Right atrium auricular region (tissue), 2 donors: ENCODE measurements around the gene ADGRA1. TPM values are rescaled to one million over a fixed set of nuclear protein-coding genes. Genes with fewer than 3 reads are reported as not detected.

Experiments
- DNase-seq: peaks from one replicate; pipeline ENCODE4 v3.0.0-alpha.2; 2019; ENCODE audit warnings: low spot score
- H3K27ac ChIP-seq, 2 donors: fragments of 200-600 bp; sonication (generic); 1 replicate in 1 of 2; 2 replicates in 1 of 2; pipeline ENCODE4 v1.5.1; 2016 to 2019
- H3K27me3 ChIP-seq, 2 donors: fragments of 200-600 bp; sonication (generic); one replicate each; pipeline versions ENCODE4 v1.5.1 to v1.6.0; 2017 to 2019
- H3K36me3 ChIP-seq: fragments of 200-600 bp; sonication (generic); one replicate; pipeline ENCODE4 v1.5.1; 2016
- H3K4me1 ChIP-seq, 2 donors: fragments of 200-600 bp; sonication (generic); one replicate each; pipeline versions ENCODE4 v1.5.1 to v1.6.0; 2017 to 2019
- H3K4me3 ChIP-seq, 2 donors: fragments of 200-600 bp; sonication (generic); 1 replicate in 1 of 2; 2 replicates in 1 of 2; pipeline ENCODE4 v1.5.1; 2017 to 2019; ENCODE audit warnings: mild to moderate bottlenecking in 1 of 2, moderate library complexity in 1 of 2
- H3K9me3 ChIP-seq, 2 donors: fragments of 200-600 bp; sonication (generic); one replicate each; pipeline ENCODE4 v1.5.1; 2019
- CTCF ChIP-seq, 2 donors: fragments of 200-600 bp; sonication (generic); IDR thresholded peaks; one replicate each; pipeline ENCODE4 v1.5.1; 2019; ENCODE audit warnings: antibody characterized with exemption in 2 of 2
- total RNA-seq, 2 donors: library from RNA; depleted of rRNA; stranded (reverse); fragments of >200 nt; gene quantifications; one replicate each; pipeline ENCODE4 v1.1.0, GENCODE V29; 2016

Gene ADGRA1
- total RNA-seq, 2 donors from 2014 or later, result 0.11 to 0.51 TPM

GRCh38 chr10:133056651-133057178 is 31.0 kb upstream of the ADGRA1 start:
- no peak for TF ChIP-seq CTCF (IDR thresholded peaks at IDR 0.05)
- DNase-seq, result no peak

GRCh38 chr10:133058331-133059092 is 29.2 kb upstream of the ADGRA1 start:
- DNase-seq, result no peak
- H3K36me3 ChIP-seq, result no peaks in the 10 kb centered on the region
- H3K27ac ChIP-seq, result no peak overlapping the region
- H3K4me3 ChIP-seq, result no peak overlapping the region
- H3K27me3 ChIP-seq, result no peaks in the 10 kb centered on the region
- no peaks in the 10 kb centered on the region for H3K4me1 ChIP-seq
- no peak for TF ChIP-seq CTCF (IDR thresholded peaks at IDR 0.05)
- no peaks in the 10 kb centered on the region for H3K9me3 ChIP-seq

More at GRCh38 chr10:133056651-133057178, 31.0 kb upstream of the ADGRA1 start:
- H3K27ac ChIP-seq, result no peak overlapping the region
- no peaks in the 10 kb centered on the region for H3K36me3 ChIP-seq
- no peak overlapping the region for H3K4me3 ChIP-seq
- H3K27me3 ChIP-seq, result no peaks in the 10 kb centered on the region
- no peaks in the 10 kb centered on the region for H3K9me3 ChIP-seq
- no peaks in the 10 kb centered on the region for H3K4me1 ChIP-seq

- Histone ChIP-seq H3K27me3 (no peaks in the 10 kb centered on the region), H3K36me3 (no peaks in the 10 kb centered on the region), H3K9me3 (no peaks in the 10 kb centered on the region), H3K4me3 (no peak overlapping the region), H3K27ac (no peak overlapping the region), H3K4me1 (no peaks in the 10 kb centered on the region)
- no peak for TF ChIP-seq CTCF (IDR thresholded peaks at IDR 0.05)
- DNase-seq, result no peak
These were observed 28.6 kb upstream of the ADGRA1 start for GRCh38 chr10:133059093-133059470.

GRCh38 chr10:133059571-133059970 is 28.2 kb upstream of the ADGRA1 start:
- Histone ChIP-seq H3K27me3 (no peaks in the 10 kb centered on the region), H3K9me3 (no peaks in the 10 kb centered on the region), H3K4me1 (no peaks in the 10 kb centered on the region), H3K27ac (no peak overlapping the region), H3K4me3 (no peak overlapping the region), H3K36me3 (no peaks in the 10 kb centered on the region)
- TF ChIP-seq CTCF (IDR thresholded peaks at IDR 0.05), result no peak
- DNase-seq, result no peak

GRCh38 chr10:133060022-133060421 is 27.7 kb upstream of the ADGRA1 start:
- no peaks in the 10 kb centered on the region for H3K4me1 ChIP-seq
- no peaks in the 10 kb centered on the region for H3K36me3 ChIP-seq
- no peaks in the 10 kb centered on the region for H3K27me3 ChIP-seq
- DNase-seq, result no peak
- TF ChIP-seq CTCF (IDR thresholded peaks at IDR 0.05), result no peak
- H3K9me3 ChIP-seq, result no peaks in the 10 kb centered on the region
- H3K27ac ChIP-seq, result no peak overlapping the region
- no peak overlapping the region for H3K4me3 ChIP-seq
